AG09309 (cell line): Measurements from ENCODE around the gene ERCC1.

Experiments used
- DNase-seq: peaks from one replicate; pipeline ENCODE4 v3.0.0-alpha.2; 2010; ENCODE audit warnings: low read depth
- H3K4me3 ChIP-seq: 2 replicates; pipeline ENCODE4 v1.5.1; 2011; ENCODE audit warnings: mild to moderate bottlenecking, low read depth, low read length, moderate library complexity; ENCODE audit not compliant: control insufficient read depth
- TF ChIP-seq, protein P1 (sequence below): IDR thresholded peaks from 2 replicates; pipeline ENCODE4 v1.5.1; 2011; ENCODE audit warnings: mild to moderate bottlenecking, low read depth, low read length, inconsistent platforms; ENCODE audit not compliant: insufficient read depth, control insufficient read depth; ENCODE audit errors: missing control alignments

The ERCC1 gene

DNA sequence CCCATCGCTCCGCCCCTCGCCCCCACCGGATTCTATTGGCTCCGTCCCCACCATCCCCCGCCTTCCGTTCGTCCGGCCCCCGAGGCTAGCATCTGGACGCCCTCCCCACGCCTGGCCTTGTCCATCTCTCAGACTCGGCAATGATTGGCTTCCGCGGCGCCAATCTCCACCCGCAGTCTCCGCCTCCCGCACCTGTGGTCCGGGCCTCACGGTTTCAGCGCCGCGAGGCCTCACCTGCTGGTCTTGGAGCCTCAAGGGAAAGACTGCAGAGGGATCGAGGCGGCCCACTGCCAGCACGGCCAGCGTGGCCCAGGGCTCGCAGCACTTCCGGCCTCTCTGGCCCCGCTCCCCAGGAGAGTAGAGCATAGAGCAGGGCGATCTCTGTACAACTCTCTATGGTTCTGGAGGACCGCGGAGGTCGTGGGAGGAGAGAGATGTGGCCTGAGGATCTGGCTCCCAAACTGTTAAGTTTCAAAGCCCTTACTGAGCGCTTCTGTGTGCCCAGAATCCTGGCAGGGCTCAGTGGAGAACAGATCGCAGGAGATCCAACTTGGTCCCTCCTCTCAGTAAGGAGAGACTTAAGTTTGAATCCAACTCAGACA, at the start of gene ERCC1:
Gene ERCC1, minus strand, starts transcription at position 329 of the 602 bp plus-strand sequence. CDS start 543 bp downstream, outside the sequence.
- peak; percentile 67 for DNase-seq
- TF ChIP-seq, protein P1, sequence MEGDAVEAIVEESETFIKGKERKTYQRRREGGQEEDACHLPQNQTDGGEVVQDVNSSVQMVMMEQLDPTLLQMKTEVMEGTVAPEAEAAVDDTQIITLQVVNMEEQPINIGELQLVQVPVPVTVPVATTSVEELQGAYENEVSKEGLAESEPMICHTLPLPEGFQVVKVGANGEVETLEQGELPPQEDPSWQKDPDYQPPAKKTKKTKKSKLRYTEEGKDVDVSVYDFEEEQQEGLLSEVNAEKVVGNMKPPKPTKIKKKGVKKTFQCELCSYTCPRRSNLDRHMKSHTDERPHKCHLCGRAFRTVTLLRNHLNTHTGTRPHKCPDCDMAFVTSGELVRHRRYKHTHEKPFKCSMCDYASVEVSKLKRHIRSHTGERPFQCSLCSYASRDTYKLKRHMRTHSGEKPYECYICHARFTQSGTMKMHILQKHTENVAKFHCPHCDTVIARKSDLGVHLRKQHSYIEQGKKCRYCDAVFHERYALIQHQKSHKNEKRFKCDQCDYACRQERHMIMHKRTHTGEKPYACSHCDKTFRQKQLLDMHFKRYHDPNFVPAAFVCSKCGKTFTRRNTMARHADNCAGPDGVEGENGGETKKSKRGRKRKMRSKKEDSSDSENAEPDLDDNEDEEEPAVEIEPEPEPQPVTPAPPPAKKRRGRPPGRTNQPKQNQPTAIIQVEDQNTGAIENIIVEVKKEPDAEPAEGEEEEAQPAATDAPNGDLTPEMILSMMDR = no peak
- H3K4me3 ChIP-seq = peak within 1 kb of the TSS; percentile 77

DNA sequence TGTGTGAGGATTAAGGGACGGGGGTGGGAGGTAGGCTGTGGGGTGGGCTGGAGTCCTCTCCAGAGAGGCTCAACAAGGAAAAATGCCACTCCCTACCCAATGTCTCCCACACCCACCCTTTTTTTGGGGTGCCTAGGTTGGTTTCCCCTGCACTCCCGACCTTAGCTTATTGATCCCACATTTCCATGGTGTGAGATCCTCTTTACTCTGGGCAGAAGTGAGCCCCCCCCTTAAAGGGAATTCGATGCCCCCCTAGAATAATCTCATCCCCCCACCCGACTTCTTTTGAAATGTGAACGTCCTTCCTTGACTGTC, 49.6 kb upstream of the ERCC1 start:
- no peak overlapping the region for H3K4me3 ChIP-seq
- no peak for DNase-seq
- TF ChIP-seq, protein P1 = no peak

DNA sequence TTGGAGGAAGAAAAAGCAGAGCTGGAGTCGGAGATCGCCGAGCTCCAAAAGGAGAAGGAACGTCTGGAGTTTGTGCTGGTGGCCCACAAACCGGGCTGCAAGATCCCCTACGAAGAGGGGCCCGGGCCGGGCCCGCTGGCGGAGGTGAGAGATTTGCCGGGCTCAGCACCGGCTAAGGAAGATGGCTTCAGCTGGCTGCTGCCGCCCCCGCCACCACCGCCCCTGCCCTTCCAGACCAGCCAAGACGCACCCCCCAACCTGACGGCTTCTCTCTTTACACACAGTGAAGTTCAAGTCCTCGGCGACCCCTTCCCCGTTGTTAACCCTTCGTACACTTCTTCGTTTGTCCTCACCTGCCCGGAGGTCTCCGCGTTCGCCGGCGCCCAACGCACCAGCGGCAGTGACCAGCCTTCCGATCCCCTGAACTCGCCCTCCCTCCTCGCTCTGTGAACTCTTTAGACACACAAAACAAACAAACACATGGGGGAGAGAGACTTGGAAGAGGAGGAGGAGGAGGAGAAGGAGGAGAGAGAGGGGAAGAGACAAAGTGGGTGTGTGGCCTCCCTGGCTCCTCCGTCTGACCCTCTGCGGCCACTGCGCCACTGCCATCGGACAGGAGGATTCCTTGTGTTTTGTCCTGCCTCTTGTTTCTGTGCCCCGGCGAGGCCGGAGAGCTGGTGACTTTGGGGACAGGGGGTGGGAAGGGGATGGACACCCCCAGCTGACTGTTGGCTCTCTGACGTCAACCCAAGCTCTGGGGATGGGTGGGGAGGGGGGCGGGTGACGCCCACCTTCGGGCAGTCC, 49.0 kb upstream of the ERCC1 start:
- no peak for DNase-seq
- TF ChIP-seq, protein P1 = no peak
- H3K4me3 ChIP-seq = no peak overlapping the region

DNA sequence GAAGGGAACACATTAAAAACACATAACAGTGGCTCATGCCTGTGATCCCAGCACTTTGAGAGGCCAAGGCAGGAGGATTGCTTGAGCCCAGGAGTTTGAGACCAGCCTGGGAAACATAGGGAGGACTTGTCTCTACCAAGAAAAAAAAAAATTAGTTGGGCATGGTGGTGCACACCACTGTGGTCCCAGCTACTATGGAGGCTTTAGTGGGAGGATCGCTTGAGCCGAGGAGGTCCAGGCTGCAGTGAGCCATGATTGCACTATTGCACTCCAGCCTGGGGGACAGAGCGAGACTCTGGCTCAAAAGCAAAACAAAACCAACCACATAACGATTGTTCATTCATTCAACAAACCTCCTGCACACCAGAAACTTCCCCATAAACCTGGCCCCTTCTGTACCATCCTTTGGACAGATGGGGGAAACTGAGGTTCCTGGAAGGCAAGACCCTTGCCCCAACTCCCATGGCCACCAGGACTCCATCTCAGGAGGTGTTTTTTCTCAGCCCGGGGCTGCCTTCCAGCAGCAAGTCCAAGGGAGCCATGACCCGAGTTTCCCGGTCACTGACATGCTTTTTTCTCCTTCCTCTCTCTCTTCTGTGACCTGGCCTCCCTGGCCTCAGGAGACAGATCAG, 48.3 kb upstream of the ERCC1 start:
- no peak for DNase-seq
- H3K4me3 ChIP-seq = no peak overlapping the region
- TF ChIP-seq, protein P1 = no peak

DNA sequence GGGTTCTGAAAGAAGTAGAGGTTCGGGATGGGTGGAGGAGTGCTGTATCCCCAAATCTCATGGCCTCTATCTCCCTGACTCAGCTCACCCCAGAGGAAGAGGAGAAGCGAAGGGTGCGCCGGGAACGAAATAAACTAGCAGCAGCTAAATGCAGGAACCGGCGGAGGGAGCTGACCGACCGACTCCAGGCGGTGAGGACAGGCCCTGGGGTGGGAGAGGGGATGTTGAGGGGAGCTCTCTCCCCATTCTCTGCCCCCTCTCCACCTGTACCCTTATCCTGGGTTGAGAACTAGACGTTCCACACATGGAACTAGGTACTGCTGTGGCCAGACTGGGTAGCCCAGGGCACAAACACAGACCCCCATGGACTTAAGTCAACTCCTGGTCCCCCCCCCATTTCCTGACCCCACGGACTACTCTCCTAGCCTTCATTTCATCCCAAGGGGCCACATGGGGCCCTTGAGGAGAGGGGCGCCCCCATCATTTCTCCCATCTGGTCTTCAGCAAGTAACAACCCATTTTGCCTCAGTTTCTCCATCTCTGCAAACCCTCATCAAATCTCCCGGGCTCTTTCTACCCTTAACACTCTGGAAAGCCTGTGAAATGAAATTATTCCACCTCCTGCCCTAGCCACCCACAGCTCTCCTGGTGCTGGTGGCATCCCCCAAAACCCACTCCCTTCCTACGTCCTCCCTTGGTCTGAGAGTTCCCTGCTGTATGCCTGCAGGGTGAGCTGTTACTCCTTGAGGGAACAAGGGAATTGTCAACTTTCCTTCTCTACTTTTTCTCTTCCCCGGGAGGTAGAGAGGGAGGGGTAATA, 47.6 kb upstream of the ERCC1 start:
- no peak overlapping the region for H3K4me3 ChIP-seq
- TF ChIP-seq, protein P1 = no peak
- DNase-seq = no peak

DNA sequence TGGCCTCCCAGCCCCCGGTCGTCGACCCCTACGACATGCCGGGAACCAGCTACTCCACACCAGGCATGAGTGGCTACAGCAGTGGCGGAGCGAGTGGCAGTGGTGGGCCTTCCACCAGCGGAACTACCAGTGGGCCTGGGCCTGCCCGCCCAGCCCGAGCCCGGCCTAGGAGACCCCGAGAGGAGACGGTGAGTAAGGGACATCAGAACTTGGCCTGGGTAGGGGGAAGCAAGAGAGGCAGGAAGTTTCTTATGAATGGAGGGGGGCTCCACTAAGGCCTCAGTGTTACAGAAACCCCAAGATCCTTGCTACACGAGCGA, 47.0 kb upstream of the ERCC1 start:
- TF ChIP-seq, protein P1 = no peak
- peak overlapping the region; percentile 78 for H3K4me3 ChIP-seq
- no peak for DNase-seq
